ENCODE measurements around the gene TLR5. TPM values are rescaled to one million over a fixed set of nuclear protein-coding genes. Genes with fewer than 3 reads are reported as not detected.

TLR5 gene
- total RNA-seq, 1 donor from 2014 or later, result 0.79 TPM

DNA sequence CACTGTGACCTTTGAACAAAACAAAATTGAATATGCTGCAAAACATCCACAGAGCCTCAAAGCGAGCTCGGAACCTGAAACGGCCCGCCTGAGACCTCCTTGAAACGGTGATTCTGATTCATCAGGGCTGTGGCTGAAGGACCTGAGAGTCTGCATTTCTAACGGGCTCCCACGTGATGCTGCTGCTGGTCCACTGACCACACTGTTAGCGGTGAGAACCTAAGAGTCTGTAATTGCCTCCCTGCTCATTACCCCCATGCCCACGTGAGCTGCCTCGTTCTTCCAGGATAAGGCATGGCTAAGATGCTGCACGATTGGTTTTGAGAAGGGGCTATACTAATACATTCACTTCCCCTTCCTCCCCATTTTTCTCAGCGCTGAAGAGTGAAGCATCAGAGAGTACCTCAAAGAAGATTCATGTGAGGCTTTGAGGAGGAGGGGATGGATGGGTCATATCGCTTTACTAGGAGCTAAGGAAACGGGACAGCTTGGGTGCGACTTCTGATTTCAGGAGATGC is 9.7 kb downstream of the TLR5 start:
- H3K4me3 ChIP-seq (ENCODE audit: low read depth, low read length), result no peak overlapping the region
- DNase-seq (ENCODE audit: low read depth) (no peak), FAIRE-seq (peak; percentile 32)
- H3K27me3 ChIP-seq (ENCODE audit: control insufficient read depth, insufficient read depth, low read length), result no peaks in the 10 kb centered on the region
- H3K36me3 ChIP-seq (ENCODE audit: control insufficient read depth, insufficient read depth, low read length), result no peaks in the 10 kb centered on the region
- no peak for TF ChIP-seq CTCF (IDR thresholded peaks at IDR 0.05; ENCODE audit: insufficient read depth, low read length, severe bottlenecking)

DNA sequence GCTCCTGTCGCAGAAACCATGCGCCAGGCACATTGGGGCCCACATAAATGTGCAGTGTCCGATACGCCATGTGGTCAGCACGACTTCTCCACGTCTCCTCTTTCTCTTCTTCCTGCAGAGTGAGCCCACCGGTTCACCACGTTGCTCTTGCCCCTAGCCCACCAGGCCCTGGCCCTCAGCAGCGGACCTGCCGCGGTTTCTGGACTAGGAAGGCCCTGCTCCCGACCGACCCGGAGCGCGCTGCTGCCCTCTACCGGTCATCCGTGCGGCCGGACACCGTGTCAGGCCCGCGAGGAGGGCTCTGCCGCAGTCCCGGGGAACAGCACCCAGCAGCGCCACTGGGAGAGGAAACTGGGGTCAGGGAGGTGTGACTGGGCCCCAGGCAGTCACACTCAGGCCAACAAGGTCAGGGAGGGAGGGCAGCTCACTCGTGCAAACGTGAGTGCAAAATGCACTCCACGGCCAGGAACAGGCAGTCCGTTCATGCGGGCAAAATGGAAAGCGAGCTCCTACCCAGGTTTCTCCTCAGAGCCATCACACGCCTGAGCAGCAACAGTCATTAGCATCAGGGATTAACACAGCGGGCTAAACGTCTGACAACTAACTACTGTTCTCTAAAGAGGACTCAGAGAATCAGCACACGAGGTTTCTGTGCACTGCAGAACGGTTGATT is 13.7 kb downstream of the TLR5 start:
- no peak overlapping the region for H3K4me3 ChIP-seq (ENCODE audit: low read depth, low read length)
- DNase-seq (ENCODE audit: low read depth), result no peak

GRCh38 chr1:223126741-223127140 is 16.3 kb downstream of the TLR5 start:
- no peaks in the 10 kb centered on the region for H3K27me3 ChIP-seq (ENCODE audit: control insufficient read depth, insufficient read depth, low read length)
- no peak overlapping the region for H3K4me3 ChIP-seq (ENCODE audit: low read depth, low read length)
- DNase-seq (ENCODE audit: low read depth), result no peak
- TF ChIP-seq CTCF (IDR thresholded peaks at IDR 0.05; ENCODE audit: insufficient read depth, low read length, severe bottlenecking), result no peak
- FAIRE-seq, result no peak
- no peaks in the 10 kb centered on the region for H3K36me3 ChIP-seq (ENCODE audit: control insufficient read depth, insufficient read depth, low read length)

More for the DNA sequence above, 13.7 kb downstream of the TLR5 start:
- H3K27me3 ChIP-seq (ENCODE audit: control insufficient read depth, insufficient read depth, low read length), result no peaks in the 10 kb centered on the region
- no peak for FAIRE-seq
- TF ChIP-seq CTCF (IDR thresholded peaks at IDR 0.05; ENCODE audit: insufficient read depth, low read length, severe bottlenecking), result peak; percentile 79
- H3K36me3 ChIP-seq (ENCODE audit: control insufficient read depth, insufficient read depth, low read length), result no peaks in the 10 kb centered on the region

- no peak overlapping the region for H3K4me3 ChIP-seq (ENCODE audit: low read depth, low read length)
- FAIRE-seq (no peak), DNase-seq (ENCODE audit: low read depth) (no peak)
- no peak for TF ChIP-seq CTCF (IDR thresholded peaks at IDR 0.05; ENCODE audit: insufficient read depth, low read length, severe bottlenecking)
- no peaks in the 10 kb centered on the region for H3K36me3 ChIP-seq (ENCODE audit: control insufficient read depth, insufficient read depth, low read length)
- H3K27me3 ChIP-seq (ENCODE audit: control insufficient read depth, insufficient read depth, low read length), result no peaks in the 10 kb centered on the region
Measured at GRCh38 chr1:223125766-223126165, 17.3 kb downstream of the TLR5 start.

DNA sequence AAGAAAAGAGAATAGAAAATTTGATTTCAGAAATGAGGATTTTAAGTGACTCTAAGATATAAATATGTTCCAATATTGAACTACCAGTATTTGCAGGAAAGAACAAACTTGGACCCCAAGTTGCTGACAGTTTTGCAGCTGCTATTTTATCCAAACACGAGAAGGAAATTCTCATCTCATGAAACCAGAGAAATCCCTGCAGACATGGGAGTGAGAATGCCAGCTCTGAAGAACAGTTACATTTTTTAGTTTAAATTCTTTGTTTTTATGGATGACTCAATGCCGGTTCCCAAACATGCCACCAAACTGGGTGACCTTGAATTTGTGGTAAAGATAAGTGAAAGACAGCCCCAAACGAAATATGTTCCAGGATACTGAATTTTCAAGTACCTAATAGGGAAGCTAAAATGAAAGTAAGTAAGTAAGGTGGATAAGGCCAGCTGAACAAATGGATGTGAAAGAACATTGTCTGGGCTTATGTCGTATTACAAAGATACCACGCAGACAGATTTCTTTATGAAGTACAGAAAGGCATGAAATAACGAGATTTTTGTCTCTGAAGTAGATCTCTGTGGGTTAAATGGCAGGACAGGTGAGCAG is 19.9 kb downstream of the TLR5 start:
- Histone ChIP-seq H3K4me3 (ENCODE audit: low read depth, low read length) (peak overlapping the region; percentile 25), H3K27me3 (ENCODE audit: control insufficient read depth, insufficient read depth, low read length) (no peaks in the 10 kb centered on the region), H3K36me3 (ENCODE audit: control insufficient read depth, insufficient read depth, low read length) (no peaks in the 10 kb centered on the region)
- no peak for FAIRE-seq
- TF ChIP-seq CTCF (IDR thresholded peaks at IDR 0.05; ENCODE audit: insufficient read depth, low read length, severe bottlenecking), result no peak
- no peak for DNase-seq (ENCODE audit: low read depth)

Measured in bronchial epithelial cell (primary cell).